G401.6 (cell line): Measurements from ENCODE around the gene TOP2A.

Experiments used
- FAIRE-seq: peaks from 2 replicates; lab custom pipeline; 2012; peaks lifted over from hg19 to GRCh38; lab: Jason Lieb, UNC

TOP2A gene, protein sequence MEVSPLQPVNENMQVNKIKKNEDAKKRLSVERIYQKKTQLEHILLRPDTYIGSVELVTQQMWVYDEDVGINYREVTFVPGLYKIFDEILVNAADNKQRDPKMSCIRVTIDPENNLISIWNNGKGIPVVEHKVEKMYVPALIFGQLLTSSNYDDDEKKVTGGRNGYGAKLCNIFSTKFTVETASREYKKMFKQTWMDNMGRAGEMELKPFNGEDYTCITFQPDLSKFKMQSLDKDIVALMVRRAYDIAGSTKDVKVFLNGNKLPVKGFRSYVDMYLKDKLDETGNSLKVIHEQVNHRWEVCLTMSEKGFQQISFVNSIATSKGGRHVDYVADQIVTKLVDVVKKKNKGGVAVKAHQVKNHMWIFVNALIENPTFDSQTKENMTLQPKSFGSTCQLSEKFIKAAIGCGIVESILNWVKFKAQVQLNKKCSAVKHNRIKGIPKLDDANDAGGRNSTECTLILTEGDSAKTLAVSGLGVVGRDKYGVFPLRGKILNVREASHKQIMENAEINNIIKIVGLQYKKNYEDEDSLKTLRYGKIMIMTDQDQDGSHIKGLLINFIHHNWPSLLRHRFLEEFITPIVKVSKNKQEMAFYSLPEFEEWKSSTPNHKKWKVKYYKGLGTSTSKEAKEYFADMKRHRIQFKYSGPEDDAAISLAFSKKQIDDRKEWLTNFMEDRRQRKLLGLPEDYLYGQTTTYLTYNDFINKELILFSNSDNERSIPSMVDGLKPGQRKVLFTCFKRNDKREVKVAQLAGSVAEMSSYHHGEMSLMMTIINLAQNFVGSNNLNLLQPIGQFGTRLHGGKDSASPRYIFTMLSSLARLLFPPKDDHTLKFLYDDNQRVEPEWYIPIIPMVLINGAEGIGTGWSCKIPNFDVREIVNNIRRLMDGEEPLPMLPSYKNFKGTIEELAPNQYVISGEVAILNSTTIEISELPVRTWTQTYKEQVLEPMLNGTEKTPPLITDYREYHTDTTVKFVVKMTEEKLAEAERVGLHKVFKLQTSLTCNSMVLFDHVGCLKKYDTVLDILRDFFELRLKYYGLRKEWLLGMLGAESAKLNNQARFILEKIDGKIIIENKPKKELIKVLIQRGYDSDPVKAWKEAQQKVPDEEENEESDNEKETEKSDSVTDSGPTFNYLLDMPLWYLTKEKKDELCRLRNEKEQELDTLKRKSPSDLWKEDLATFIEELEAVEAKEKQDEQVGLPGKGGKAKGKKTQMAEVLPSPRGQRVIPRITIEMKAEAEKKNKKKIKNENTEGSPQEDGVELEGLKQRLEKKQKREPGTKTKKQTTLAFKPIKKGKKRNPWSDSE (N-terminal part only)

DNA sequence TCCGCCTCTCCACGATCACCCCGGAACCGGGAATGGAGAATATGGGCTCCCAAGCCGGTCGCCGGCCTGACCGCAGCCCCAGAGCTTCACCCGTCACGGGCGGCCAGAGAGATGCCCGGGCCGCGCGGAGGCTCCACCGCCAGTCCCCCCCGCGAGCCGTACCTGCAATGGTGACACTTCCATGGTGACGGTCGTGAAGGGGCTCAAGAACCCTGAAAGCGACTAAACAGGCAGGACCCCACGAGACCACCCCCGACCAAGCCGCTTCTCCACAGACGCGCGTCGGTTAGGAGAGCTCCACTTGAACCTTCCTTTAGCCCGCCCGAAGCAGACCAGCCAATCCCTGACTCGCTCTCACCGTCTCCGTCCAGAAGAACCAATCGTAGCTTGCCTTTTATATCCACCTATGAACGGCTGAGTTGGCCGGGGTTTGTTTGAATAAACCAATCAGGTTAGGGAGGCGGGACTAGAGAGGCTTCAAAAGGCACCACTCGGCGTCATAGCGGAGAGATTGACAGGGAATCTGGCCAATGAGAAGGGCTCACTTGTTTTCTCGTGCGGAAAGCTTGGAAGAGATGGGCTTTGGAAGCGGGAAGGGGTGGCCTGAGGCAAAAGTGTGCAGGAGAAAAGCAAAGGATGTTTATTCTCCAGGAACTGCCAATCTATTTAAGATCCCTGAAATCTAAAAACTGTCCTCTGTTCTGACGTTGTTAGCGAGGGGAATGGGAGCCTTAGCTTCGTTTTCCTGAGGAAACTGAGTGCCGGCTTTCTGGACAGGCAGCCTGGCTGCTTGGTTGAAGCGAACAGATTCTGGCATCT, at the start of gene TOP2A:
TSS of gene TOP2A (minus strand) at position 288 of the 819 bp plus-strand sequence. CDS start at position 183, 105 bp downstream.
- FAIRE-seq, result peak; percentile 99

DNA sequence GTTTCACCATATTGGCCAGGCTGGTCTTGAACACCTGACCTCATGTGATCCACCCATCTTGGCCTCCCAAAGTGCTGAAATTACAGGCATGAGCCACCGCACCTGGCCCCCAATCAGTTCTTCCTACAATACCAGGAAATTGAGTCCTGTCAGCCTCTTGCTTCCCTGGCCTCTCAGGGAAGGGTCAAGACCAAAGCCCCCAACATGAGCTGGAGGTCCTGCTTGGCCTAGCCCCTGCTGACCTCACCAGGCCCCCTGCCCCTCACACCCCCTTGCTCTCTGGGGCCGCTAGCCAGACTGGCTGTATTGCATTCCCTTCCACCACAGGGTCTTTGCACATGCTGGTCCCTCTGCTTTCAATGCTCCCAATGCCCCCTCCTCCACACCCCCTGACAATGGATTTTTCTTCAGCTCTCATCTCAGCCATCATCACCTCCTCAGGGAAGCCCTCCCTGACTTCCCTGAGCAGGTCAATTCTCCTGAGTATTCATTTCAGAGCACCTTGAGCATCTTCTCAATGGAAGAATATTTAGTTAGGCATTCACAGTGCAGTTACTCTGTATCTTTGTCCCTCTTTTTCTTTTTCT, 49.7 kb upstream of the TOP2A start:
- no peak for FAIRE-seq

DNA sequence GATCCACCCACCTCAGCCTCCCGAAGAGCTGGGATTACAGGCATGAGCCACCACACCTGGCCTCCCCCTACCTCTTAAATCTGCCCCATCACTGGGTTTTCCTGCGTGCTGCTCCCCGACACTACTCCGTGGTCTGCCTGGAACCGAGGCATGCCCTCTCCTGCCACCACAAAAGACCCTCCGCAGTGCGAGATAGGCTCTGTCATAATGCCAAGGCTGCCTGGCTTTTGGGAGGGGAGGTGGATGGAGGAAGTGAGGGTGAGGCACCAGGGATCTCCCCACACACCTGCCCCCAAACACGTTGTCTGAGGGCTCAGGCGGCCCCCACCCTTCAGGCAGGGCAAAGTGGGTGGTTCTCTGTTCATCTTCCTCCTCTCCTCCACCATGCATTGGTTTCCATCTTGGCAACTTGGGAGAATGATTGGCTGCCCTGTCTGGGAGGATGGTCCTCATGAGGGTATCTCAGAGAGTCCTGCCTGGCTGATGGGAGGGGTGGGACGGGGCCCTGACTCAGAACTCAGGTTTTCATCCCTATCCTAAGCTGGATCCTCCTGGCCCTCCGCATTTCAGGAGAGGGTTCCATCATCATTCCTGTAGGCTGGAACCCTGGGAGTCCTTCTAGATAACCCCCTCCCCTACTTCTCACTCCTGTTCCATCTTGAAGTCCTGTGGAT, 48.7 kb upstream of the TOP2A start:
- no peak for FAIRE-seq

DNA sequence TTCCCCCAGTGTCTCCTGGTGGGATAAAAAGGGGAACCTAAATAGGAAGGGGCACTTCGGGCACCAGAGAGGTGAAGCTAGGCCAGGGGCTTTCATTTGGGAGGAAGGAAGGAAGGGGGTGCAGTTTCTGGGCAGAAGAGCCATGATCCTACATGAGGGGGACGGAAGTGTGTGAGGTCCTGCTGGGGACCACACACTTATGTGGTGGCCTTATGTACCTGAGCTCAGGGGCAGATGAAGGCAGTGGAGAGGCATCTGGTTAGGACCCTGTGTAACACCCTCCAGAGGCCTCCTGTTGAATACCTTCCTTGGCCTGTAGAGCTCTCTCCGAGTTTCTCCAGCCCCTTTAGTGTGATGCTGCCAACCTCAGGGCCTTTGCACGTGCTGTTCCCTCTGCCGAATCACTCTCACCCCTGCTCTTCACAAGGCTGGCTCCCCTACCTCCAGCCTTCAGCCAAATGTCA, 46.7 kb upstream of the TOP2A start:
- no peak for FAIRE-seq

DNA sequence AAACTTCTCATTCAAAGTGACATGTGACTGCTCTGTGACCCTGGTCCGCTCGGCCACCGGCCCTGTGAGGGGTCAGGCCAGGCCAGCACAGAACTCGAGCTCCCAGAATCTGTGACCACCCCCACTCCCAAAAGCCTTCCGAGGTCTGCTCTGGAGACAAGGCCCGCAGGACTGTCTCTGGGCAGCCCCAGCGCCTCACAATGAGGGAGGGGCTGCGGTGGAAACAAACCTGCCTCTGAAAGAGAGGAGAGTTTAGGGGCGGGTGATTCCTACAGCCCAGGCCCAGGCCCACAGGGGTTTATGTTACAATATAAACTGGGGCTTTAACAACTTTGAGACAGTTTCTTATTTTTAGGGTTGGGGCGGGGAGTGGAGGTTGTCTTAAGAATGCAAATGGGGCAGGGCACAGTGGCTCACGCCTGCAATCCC, 45.4 kb upstream of the TOP2A start:
- no peak for FAIRE-seq

DNA sequence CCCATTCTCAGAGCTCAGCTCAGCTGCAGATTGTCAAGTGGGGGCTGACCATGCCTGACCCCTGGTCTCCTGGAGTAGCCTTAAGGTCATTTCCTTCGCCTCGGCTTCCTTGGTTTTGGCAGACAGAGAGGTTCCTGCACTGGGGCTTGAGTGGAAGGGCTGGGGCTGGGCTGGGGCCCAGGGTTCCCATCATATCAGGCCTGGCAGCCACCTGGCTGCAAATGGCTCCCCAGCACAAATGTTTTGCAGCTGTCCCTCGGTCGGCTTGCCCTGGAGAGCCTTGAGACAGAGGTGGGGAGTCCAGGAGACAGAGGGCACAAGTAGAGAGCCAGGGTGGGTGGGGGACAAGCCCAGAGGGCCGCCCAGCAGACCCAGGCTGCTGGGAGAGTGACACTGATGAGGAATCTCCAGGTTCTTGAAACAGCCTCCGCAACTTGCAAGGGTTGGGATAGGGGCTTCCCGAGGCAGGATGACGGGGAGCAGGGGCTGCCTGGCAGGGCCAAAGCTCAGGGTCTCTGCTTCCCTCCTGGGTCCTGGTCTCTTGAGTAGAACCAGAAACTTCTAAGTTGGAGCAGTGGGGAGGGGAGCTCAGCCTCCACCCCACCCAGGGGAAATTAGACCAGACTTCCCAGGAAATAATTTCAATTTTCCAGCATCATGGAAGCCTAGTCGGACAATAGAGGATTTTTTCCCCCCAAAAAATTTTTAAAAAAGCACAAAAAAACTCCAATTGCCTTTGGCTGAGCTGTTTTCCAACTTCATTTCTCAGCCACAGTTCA, 44.8 kb upstream of the TOP2A start:
- FAIRE-seq, result no peak

DNA sequence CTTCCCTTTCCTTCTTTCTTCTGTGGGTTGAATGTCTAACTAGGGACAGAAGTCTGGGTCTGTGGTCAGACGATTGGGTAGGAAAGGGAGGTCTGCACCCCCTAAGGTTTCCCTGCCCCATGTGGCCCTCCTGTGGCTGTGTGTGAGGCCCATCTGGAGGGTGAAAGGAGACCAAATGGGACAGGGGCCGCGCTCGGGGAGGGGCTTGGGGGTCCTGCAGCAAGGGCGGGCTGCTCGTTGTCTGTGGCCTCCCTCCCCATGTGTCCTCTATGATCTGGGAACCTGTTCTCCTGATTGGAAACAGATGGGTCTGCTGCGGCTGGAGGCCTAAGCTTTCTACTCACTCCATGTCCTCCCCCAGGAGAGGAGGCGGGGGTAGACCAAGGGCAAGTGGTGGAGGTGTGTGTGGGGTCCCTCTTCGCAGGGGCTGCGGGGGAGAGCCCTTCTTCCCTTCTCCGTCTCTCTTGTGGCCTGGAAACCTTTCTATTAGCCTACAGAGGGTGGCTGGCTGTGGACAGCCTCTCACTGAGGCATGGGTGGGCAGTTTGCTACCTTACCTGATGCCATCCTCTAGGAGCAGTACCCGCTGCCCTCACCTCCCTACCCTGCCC, 44.1 kb upstream of the TOP2A start:
- FAIRE-seq, result no peak

DNA sequence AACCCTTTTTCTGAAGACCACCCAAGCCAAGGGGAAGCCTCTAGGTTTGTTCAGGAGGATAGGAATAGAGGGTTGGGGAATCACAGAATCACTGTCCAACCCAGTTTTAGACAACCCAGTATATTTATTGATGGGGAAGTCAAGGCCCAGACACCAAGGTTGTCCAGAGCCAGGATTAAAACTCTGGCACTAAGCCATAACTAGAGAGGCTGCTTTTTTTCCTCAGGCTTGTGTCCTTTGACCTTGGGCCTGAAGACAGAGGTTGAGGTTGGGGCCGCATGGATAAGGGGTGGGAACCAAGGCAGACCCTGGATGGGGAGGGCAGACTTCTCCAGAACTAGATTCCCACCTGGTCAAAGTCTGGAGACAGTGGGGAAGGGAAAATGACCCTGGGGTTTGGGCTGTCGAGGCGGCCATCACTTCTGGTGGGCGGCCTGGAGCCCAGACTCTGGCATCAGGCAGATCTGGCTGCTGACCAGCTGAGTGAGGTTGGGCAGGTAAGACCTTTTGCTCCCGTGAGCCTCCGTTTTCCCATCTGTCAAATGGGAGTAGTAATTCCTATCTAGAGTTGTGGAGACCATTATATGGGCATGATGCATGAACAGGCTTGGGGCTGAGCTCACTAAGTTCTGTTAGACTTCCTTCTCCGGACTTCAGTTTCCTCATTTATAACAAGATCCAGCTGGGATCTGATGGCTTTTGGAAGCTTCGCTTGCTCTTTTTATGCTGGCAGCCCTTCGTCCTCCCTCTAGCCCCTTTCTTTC, 43.5 kb upstream of the TOP2A start:
- FAIRE-seq, result no peak

DNA sequence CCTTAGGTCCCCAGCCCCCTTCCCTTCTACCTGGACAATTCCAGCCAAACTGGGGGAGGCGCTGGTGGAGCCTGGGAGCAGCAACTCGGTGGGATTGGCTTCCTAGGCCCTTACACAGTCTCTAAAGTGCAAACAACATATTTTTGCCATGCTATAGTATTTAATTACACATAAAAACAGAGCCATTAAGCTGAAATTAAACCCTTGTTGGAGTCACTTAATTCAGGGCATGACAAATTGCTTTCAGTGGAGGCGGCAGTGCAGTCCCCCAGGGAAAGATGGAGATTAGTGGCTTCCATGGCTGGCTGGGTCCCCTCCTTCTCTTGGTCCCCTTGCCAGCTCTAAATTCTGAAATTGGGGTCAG, 42.9 kb upstream of the TOP2A start:
- no peak for FAIRE-seq

DNA sequence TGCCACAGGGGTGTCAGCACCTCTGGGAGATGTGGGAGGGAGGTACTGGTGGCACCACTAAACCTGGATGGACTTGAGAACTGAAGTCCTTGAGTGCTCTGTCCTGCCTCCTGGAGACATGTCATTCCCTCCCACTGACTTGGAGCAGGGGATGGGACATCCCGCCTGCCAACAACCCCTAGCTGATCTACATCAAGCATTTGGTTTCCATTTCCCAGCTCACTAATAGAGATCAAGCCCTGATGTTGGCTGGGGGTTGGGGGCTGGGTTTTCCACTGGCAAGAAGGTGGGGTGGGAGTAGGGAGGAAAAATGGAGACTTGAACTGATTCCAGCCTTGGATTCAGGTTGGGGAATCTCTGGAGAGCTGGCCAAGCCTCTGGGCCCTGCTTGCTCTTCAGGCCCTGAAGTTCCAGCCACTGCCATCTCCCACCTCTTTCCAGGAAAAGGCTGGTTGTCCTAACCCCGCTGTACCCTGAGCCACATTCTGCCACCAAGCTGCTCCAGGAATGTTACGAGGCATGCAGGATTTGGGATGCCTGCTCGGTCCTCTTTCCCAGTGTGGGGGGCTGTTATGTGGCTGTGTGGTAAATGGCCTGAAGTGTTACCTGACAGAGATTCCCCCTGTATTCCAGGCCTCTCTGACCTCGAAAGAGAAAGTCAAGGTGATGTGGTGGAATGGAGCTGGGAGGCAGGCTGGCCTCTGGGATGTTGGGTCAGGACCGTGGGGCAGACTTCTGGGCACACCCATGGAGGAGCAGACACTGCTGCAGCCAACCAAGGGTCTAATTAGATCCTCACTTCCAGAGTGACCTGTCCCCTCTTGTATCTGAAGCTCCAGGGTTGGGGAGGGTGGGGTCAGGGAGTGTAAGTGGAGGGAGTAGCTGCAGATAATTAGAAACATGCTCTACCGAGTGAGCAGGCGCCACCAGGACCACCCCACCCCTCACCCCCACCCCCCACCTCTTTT, 42.2 kb upstream of the TOP2A start:
- no peak for FAIRE-seq

DNA sequence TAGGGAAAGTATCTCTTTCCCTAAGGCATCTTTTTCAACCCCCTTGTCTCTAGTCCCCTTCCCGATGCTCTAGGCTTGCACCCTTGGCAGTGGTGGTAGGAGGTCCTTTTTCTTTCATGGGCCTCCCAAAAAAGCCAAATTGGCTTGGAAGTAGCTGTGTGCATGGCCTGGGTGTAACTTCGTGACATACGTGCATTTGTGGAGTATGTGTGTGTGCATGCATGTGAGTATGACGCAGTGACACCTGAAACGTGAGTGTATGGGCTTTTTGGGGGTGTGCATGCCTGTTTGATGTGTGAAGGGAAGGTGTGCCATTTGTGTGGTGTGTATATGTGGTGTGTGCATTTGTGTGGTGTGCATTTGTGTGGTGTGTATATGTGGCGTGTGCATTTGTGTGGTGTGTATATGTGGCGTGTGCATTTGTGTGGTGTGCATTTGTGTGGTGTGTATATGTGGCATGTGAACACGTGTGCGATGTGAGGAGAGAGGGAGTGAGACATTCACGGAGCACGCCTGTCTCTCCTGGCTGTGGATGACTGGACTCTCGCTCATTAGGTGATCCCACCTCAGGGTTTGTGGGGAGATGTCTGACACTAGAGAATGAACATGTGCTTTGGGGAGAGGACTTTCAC, 41.3 kb upstream of the TOP2A start:
- no peak for FAIRE-seq

DNA sequence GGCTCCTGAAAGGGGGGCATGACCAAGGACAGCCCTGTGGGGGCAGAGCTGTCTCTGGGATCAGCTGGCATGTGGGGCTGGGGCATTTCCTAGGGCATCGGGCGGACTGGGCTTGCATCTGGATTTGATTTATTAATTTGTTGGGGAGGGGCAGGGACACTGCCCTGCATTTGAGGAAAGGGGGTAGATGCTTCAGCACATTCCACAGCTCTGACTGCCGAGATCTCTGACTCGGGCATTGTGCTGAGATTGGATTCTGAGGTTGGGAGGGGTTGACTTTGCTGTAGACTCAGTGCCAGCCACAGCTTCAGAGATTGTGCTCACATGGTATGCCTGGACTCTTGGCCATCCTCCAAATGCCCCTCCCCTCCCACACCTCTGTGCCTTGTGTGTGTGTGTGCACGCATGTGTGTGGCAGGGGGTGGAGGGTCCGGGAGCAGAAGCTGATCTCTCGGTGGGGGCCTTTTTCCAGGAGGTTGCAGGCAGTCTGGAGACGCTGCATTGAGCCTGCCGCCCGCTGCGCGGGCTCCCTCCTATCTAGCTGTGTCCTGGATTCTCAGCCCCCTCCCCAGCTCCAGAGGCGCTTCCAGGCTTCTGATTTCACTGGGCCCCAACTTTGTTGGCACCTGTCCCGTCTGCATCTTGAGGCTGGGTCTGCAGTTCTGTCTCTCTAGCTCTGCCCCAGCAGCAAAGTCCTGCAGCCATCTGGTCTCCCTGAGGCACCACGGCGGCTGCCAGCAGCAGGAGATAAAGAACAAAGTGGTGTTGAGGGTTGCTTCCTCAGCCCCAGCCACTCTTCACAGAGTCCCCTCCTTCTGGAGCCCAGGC, 40.5 kb upstream of the TOP2A start:
- no peak for FAIRE-seq

DNA sequence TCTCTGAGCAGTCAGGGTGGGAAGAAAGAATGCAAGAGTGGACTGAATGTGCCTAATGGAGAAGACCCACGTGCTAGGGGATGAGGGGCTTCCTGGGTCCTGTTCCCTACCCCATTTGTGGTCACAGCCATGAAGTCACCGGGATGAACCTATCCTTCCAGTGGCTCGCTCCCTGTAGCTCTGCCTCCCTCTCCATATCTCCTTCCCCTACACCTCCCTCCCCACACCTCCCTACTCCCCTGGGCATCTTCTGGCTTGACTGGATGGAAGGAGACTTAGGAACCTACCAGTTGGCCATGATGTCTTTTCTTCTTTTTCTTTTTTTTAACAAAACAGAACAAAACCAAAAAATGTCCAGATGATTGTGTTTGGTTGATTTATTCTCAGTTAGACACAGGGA, 39.7 kb upstream of the TOP2A start:
- FAIRE-seq, result no peak

DNA sequence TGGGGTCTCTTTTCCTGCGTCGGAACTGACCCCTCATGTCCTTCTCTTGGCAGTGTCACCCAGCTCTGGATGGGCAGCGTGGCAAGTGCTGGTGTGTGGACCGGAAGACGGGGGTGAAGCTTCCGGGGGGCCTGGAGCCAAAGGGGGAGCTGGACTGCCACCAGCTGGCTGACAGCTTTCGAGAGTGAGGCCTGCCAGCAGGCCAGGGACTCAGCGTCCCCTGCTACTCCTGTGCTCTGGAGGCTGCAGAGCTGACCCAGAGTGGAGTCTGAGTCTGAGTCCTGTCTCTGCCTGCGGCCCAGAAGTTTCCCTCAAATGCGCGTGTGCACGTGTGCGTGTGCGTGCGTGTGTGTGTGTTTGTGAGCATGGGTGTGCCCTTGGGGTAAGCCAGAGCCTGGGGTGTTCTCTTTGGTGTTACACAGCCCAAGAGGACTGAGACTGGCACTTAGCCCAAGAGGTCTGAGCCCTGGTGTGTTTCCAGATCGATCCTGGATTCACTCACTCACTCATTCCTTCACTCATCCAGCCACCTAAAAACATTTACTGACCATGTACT, 38.8 kb upstream of the TOP2A start:
- FAIRE-seq, result no peak

DNA sequence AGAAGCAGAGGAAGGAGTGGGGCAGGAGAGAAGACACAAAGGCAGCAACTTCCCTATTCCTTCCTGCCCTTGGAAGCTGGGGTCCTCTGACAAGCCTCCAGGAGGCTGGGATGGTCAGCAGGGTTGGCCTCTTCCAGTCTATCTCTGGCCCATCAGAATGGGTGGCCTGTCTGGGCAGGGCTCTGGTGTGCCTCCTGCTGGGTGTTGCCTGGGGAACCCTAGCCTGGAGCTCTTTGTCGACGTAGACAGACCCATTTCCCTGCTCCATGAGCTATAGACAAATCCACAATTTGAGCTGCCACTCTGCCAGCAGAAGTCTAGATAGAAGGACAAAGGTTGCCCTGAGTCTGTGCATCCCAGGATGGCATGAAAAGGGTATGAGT, 36.9 kb upstream of the TOP2A start:
- no peak for FAIRE-seq
